Smooth muscle cell (in vitro differentiated cells): ENCODE data around the gene CAND2. TPM values are rescaled to one million over a fixed set of nuclear protein-coding genes. Genes with fewer than 3 reads are reported as not detected.

ENCODE experiments used
- DNase-seq: peaks from one replicate; lab custom pipeline; 2025; ENCODE audit not compliant: unreplicated experiment; lab: John Stamatoyannopoulos, UW
- H2AFZ ChIP-seq: fragments of 200-600 bp; sonication (generic); 2 replicates; pipeline ENCODE4 v1.6.0; 2016; ENCODE audit warnings: antibody characterized with exemption, low read depth, mild to moderate bottlenecking
- H3F3A ChIP-seq: fragments of 200-600 bp; sonication (generic); 2 replicates; pipeline ENCODE4 v1.6.0; 2017; ENCODE audit warnings: antibody characterized with exemption, low read depth
- H3K27ac ChIP-seq: fragments of 200-600 bp; sonication (generic); 2 replicates; pipeline ENCODE4 v1.5.1; 2016; ENCODE audit warnings: low read depth, mild to moderate bottlenecking
- H3K27me3 ChIP-seq: fragments of 200-600 bp; sonication (generic); 2 replicates; pipeline ENCODE4 v1.6.1; 2016; ENCODE audit warnings: low read depth, mild to moderate bottlenecking
- H3K36me3 ChIP-seq: fragments of 200-600 bp; sonication (generic); 2 replicates; pipeline ENCODE4 v1.5.1; 2016; ENCODE audit warnings: low read depth
- H3K4me1 ChIP-seq: fragments of 200-600 bp; sonication (generic); 2 replicates; pipeline ENCODE4 v1.5.1; 2016; ENCODE audit warnings: low read depth
- H3K4me2 ChIP-seq: fragments of 200-600 bp; sonication (generic); 2 replicates; pipeline ENCODE4 v1.6.0; 2016; ENCODE audit warnings: mild to moderate bottlenecking
- H3K4me3 ChIP-seq: fragments of 200-600 bp; sonication (generic); 2 replicates; pipeline ENCODE4 v1.5.1; 2016; ENCODE audit warnings: mild to moderate bottlenecking
- H3K79me2 ChIP-seq: fragments of 200-600 bp; sonication (generic); 2 replicates; pipeline ENCODE4 v1.6.0; 2016; ENCODE audit warnings: low read depth, mild to moderate bottlenecking
- H3K9ac ChIP-seq: fragments of 200-600 bp; sonication (generic); 2 replicates; pipeline ENCODE4 v1.6.0; 2016; ENCODE audit warnings: low read depth
- H3K9me3 ChIP-seq: fragments of 200-600 bp; sonication (generic); replicated peaks from 2 replicates; pipeline ENCODE4 v1.5.1; 2016; ENCODE audit warnings: low read depth
- H4K20me1 ChIP-seq: fragments of 200-600 bp; sonication (generic); 2 replicates; pipeline ENCODE4 v1.6.0; 2016; ENCODE audit warnings: low read depth
- WGBS: methylation state at CpG from one replicate; pipeline ENCODE4 v1.1.7; 2016; ENCODE audit warnings: low lambda C conversion rate; 5-methylcytosine and 5-hydroxymethylcytosine counted together
- polyA plus RNA-seq: library from polyadenylated mRNA; unstranded; fragments of >200 nt; fragmentation: Nextera tagmentation; extraction: Ambion mirVana; gene quantifications from 2 replicates; pipeline ENCODE4 v1.2.1, GENCODE V29; 2016
- total RNA-seq: library from RNA; depleted of rRNA; stranded (reverse); fragments of >200 nt; gene quantifications from 2 replicates; pipeline ENCODE4 v1.2.3, GENCODE V29; 2014
- TF ChIP-seq, protein P1 (sequence below): fragments of 200-600 bp; sonication (generic); IDR thresholded peaks from 2 replicates; pipeline ENCODE4 v1.5.1; 2017; ENCODE audit warnings: borderline replicate concordance, mild to moderate bottlenecking, antibody characterized with exemption; ENCODE audit not compliant: insufficient read depth, poor library complexity, severe bottlenecking

CAND2 gene
- total and polyA plus RNA-seq, 2 experiments from 2014 or later, result 2.1 to 2.7 TPM

DNA sequence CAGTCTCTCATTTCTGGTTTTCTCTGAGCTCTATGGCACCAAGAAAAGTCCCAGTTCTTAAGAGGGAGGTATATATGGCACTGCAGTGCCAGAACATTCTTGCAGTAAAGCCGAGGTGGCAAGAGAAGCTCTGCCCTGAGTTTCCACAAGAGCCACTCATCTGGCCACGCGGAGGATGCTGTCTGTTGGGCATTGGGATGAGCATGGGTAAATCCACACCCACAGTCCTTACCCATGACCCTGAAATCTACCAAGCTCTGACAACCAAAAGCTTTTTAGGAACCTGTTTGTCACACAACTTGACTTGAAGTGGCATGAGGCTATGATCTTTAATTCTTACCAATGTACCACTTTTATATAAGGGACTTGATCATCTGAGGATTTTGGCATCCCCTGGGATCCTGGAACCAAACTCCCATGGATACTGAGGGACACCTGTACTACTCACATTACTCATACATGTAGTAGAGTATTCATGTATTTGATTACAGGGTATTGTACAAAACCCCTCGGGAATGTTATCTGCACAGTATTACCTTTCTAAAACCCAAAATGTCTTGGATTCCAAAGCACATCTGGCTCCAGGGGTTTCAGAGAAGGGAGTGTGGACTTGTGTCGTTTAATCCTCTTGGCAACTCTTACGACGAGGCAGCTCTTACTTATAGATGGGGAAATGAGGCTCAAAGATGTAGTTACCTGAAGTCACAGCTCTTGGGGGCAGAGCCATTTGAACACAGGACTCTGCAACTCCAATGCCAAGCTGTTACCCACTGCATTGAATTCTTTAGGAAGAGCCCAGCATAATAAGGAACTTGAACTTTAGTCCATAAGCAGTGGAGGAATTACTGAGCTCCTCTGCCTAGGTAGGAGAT, 36.1 kb downstream of the CAND2 start:
- H3K9ac ChIP-seq, result no peak overlapping the region
- no peaks in the 10 kb centered on the region for H3K27me3 ChIP-seq
- H3K36me3 ChIP-seq, result peaks cover 6% of the 10 kb centered on the region
- peaks cover 42% of the 10 kb centered on the region for H3F3A ChIP-seq
- H3K4me2 ChIP-seq, result no peak overlapping the region
- peaks cover 5% of the 10 kb centered on the region for H3K4me1 ChIP-seq
- no peak overlapping the region for H2AFZ ChIP-seq
- H3K79me2 ChIP-seq, result peaks cover 10% of the 10 kb centered on the region
- H3K4me3 ChIP-seq, result no peak overlapping the region
- 88% methylated on average over 7 of the region's 7 CpGs for WGBS
- H4K20me1 ChIP-seq, result peaks cover 48% of the 10 kb centered on the region
- no peak overlapping the region for H3K27ac ChIP-seq
- DNase-seq, result no peak
- TF ChIP-seq, protein P1, sequence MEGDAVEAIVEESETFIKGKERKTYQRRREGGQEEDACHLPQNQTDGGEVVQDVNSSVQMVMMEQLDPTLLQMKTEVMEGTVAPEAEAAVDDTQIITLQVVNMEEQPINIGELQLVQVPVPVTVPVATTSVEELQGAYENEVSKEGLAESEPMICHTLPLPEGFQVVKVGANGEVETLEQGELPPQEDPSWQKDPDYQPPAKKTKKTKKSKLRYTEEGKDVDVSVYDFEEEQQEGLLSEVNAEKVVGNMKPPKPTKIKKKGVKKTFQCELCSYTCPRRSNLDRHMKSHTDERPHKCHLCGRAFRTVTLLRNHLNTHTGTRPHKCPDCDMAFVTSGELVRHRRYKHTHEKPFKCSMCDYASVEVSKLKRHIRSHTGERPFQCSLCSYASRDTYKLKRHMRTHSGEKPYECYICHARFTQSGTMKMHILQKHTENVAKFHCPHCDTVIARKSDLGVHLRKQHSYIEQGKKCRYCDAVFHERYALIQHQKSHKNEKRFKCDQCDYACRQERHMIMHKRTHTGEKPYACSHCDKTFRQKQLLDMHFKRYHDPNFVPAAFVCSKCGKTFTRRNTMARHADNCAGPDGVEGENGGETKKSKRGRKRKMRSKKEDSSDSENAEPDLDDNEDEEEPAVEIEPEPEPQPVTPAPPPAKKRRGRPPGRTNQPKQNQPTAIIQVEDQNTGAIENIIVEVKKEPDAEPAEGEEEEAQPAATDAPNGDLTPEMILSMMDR, result no peak
- no peaks in the 10 kb centered on the region for H3K9me3 ChIP-seq

- TF ChIP-seq, protein P1, result no peak
- Histone ChIP-seq H3K79me2 (peaks cover 19% of the 10 kb centered on the region), H3K27ac (no peak overlapping the region), H4K20me1 (peaks cover 57% of the 10 kb centered on the region), H3K36me3 (peaks cover 6% of the 10 kb centered on the region), H3K9me3 (no peaks in the 10 kb centered on the region), H3K4me3 (no peak overlapping the region), H3K4me2 (no peak overlapping the region), H3K27me3 (no peaks in the 10 kb centered on the region), H2AFZ (no peak overlapping the region), H3F3A (peaks cover 42% of the 10 kb centered on the region), H3K4me1 (peaks cover 14% of the 10 kb centered on the region), H3K9ac (no peak overlapping the region)
- no peak for DNase-seq
- WGBS, result 85% methylated on average over 13 of the region's 13 CpGs
Observed at GRCh38 chr3:12833222-12834161, 37.0 kb downstream of the CAND2 start.

DNA sequence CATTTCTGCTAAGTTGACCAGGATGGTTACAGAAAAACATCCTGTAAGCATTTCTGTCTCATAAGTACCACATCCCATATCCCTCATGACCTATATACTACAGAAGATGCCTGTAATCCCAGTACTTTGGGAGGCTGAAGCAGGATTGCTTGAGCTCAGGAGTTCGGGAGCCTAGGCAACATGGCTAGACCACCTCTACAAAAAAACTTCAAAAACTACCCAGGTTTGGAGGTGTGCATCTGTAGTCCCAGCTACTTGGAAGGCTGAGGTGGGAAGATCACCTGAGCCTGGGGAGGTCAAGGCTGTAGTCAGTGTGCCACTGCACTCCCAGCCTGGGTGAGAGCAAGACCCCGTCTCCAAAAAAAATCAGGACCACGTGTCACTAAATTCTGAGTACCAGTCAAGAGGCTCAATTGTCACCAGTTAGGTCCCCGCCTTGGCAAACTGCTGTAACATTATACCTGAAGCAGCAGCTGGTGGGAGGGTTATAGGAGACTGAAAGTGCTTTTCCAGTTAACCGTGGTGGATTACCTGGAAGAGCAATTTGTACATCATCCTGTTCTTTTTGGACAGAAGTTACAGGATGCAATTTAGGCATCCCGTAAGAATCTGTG, 38.7 kb downstream of the CAND2 start:
- Histone ChIP-seq H3K9ac (no peak overlapping the region), H3K4me1 (peaks cover 31% of the 10 kb centered on the region), H3K27me3 (no peaks in the 10 kb centered on the region), H2AFZ (no peak overlapping the region), H3K79me2 (peaks cover 36% of the 10 kb centered on the region), H3K27ac (no peak overlapping the region), H3K36me3 (peaks cover 6% of the 10 kb centered on the region), H4K20me1 (peaks cover 74% of the 10 kb centered on the region), H3K4me2 (no peak overlapping the region), H3K9me3 (no peaks in the 10 kb centered on the region), H3K4me3 (no peak overlapping the region), H3F3A (peaks cover 45% of the 10 kb centered on the region)
- TF ChIP-seq, protein P1, result no peak
- WGBS, result 95% methylated on average over 6 of the region's 6 CpGs
- DNase-seq, result no peak
